COLO668 (cell line): ENCODE measurements around the gene STARD10.
A peak's percentile ranks its signal among the peaks of the same experiment; 100 is the strongest.

Experiments used
- DNase-seq: peaks from one replicate; lab custom pipeline; 2025; ENCODE audit not compliant: unreplicated experiment; lab: John Stamatoyannopoulos, UW

The STARD10 gene

DNA sequence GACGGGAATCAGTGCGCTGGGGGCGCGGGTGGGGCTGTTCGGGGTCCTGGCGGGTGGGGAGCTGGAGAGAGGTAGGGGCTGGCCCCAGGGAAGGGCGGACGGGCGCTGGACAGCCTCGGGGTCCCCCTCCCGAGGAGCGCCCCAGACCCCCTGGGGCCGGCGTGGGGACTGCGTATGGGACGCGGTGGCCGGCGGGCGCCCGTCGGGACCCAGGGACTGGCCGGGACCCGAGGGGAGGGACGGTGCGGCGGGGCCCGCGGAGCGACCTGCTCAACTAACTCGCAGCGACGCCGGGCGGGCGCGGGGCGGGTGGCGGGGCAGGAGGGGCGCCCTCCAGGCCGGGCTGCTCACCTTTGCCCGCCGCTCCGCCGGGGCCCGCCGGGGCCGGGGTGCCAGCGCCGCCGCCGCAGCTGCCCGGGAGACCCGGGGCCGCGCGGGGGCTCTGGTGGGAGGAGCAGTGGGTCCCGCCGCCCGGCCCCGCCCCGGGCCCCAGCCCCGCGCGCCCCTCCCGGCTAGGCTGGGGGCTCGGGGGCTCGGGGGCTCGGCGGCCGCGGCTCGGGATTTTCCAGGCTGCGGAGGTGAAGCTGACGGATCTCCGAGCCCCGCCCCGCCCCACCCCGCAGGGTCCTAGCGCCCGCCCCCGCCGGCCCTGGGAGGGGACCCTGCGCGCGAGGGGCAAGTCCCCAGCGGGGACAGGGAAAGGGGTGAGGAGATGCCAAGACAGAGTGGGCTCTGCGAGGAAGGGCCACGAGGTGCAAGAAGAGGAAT is 12.3 kb downstream of the STARD10 start:
- DNase-seq: peak; percentile 69

GRCh38 chr11:72781063-72781312 is 12.9 kb downstream of the STARD10 start:
- peak; percentile 44 for DNase-seq

DNA sequence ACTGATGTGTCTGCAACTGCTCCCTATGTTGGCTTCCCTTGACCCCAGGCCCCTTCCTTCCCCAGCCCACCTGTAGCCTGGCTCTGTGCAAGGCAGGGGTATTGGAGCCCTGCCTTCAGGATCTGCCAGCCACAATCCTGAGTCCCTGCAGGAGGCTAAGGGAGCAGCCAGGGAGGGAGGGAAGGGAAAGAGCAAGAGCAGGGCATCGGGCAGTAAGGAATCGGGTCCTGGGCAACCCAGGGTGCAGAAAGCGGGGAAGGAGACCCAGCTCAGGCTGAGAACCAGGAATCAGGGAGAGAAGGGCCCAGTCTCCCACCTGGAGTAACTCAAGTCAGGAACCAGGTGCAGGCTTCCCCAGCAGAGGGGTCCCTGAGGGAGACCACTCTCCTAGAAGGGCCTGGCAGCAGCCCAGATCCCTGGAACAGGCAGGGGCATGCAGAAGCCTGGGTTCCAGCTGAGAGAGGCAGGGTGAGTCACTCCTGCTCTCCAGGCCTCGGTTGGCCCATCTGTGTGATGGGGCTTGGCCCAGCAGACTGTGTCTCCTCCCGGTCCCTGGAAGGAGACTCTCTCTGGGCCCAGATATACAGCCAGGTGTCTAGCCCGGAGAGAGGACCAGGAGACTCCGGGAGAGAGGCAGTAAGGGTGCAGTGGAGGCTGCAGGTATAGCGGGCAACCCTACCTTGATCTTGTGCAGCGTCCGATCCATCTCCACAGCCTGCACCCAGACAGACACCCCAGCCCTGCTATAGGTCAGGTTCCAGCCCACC is 13.4 kb downstream of the STARD10 start:
- DNase-seq: no peak

DNA sequence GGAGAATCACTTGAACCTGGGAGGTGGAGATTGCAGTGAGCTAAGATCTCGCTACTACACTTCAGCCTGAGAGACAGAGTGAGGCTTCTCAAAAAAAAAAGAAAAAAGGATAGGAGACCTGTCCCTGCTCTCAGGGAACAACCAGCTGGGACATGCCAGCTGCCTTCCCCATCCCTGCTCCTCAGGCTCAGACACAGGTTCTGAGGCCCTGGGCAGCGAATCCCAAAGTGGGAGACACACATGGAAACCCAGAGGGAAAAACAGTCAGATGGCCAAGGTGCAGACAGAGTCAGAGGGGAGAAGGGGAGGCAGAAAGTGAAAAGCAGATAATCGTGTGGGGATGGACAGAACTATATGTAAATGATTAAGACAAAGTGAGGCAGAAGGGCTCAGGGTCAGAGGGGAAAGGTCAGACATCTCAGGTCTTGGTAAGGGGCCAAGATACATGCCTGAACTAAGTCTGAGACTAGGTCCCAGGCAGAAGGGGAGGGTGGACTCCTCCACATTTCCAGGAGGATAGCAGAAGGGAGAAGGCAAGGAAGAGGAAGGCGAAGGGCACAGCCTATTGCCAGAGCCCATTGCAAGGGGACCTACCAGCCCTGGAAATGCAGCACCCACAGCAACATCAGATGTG is 14.2 kb downstream of the STARD10 start:
- DNase-seq: no peak

DNA sequence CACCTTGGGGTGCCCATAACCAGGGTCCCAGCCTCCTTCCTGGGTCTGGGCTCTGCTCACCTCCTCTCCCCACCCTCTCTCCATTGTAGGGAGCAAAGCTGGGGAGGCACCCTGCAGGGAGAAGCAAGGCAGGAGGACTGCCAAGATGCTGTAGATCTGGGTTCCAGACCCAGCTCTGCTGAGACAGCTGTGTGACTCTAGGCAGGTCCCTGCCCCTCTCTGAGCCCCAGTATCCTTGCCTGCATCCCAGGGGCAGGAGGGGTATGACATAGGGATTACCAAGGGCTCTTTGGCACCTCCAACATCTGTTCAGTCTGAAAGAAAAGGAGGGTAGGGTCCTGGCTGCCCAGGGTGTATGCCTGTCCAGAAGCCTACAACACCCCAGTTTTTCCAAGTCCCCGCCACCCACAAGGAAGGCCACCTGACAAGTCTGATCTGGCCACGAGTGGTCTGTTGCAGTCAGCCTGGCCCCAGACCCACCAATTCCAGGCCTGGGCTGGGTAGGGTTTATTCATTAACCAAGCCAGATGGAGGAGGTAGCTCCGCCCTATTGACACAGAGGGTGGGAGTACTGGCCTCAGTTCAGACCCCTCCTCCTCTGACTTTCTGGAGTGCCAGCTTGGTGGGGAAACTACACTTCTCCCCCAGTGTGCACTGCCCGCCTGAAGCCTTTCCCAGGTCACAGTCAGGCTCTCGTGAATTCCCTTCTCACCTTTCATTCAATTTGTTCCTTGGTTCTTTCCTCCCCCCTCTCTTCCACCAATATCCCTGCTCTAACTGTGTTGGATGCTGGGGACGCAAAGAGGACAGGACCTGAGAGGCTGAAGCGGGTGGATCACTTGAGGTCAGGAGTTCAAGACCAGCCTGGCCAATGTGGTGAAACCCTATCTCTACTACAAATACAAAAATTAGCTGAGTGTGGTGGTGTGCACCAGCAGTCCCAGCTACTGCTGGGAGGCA is 15.0 kb downstream of the STARD10 start:
- DNase-seq: peak; percentile 46

DNA sequence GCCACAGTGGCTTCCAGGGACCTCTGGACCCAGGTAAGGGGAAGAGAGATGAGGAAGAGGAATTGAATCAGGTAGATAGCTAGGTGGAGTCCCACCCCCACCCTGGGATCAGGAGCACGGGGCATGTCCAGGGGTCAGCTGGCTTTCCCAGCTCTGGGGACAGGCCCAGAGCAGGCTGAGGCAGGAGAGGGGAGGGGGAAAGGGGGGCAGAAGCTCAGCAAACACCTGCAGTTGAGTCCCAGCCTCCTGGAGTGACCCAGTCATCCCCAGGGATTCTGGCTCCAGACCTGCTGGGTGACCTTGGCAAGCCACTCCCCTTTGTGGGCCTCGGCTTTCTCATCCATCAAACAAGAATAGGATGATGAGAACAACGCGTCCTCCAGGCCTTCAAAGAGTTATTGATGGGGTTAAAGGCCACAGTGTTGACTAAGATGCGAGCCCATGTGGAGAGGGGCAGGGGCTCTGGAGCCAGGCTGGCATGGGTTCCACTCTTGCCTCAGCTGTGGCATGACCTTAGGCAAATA is 16.0 kb downstream of the STARD10 start:
- peak; percentile 53 for DNase-seq

DNA sequence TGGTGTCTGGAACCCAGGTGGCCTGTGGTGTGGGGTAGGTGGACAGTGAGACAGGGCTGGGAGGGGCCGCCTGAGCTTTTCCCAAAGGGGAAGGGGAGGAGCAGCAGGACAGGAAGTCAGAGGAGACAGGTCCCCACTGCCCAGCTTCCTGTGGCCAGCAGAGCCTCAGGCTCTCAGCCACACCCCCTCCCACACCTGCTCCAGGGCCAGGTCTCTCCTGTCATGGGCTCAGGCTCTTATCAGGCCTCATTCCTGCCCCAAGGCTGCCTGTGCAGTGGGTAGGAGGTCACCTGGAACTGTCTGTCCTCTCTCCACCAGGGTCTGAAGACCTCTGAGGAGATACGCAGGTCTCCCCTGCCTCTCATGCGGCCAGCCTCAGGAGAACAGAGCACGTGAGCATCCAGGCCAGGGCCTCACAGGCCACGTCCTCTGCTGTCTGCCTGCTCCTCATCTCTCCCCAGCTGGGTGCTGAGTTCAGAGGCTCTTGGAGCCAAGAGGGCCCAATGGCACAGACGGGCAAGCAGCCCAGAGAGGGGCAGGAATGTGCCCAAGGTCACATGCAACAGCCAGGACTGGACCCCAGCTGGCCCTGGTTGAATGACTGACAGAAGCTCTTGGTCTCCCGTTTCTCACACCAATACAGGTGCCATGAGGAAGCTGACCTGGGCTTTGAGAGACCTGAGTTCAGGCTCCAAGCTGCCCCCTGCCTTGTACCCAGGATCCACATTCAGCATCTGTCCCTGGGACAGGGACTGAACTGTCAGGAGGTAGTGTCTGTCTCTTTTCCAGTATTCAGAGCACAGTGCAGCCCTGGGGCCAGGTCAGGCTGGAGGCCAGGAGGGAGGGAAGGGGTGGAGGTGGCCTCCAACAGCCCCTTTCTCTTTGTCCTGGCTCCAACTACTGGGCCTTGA is 16.7 kb downstream of the STARD10 start:
- peak; percentile 51 for DNase-seq

GRCh38 chr11:72776117-72776843 is 17.6 kb downstream of the STARD10 start:
- DNase-seq: no peak

- DNase-seq: no peak
Observed at GRCh38 chr11:72775288-72776110, 18.3 kb downstream of the STARD10 start.

GRCh38 chr11:72774499-72774898 is 19.3 kb downstream of the STARD10 start:
- DNase-seq: no peak

GRCh38 chr11:72773696-72774095 is 20.2 kb downstream of the STARD10 start:
- DNase-seq: no peak

GRCh38 chr11:72773291-72773690 is 20.6 kb downstream of the STARD10 start:
- peak; percentile 12 for DNase-seq

GRCh38 chr11:72772059-72772458 is 21.8 kb downstream of the STARD10 start:
- DNase-seq: no peak

GRCh38 chr11:72771507-72771906 is 22.3 kb downstream of the STARD10 start:
- DNase-seq: no peak

DNA sequence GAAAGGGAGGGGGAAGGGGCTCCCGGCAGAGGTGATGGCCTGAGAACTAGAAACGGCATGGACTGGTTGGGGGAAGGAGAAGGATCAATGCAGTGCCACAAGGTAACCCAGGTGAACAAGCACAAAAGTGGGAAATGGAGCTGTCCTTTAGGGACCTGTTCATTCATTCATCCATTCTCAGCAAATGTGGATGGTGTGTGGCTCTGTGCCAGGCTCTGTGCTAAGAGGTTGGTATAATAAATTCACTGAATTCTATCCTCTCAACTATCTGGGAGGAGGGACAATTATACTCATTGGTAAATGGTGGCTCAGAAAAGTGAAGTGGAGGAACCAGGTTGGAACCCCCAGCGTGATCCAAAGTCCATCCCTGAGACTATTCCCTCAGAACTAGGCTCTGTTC is 23.0 kb downstream of the STARD10 start:
- no peak for DNase-seq

DNA sequence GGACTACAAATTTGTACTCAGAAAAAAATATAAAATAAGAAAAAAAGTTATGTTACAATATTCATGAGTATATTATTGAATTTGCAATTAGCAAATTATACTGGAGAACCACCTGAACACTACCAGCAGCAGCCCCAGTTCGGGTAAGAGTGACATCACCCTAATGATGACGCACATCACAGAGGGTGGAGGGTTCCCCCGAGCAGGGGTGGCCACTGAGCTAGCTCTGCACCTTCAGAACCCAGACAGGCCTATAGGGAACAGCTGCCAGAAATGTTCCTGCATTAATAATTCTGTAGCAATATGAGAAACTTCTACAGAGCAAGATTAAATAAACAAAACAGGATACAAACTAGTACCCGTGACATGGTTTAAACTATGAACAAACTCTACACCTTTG is 24.2 kb downstream of the STARD10 start:
- no peak for DNase-seq

DNA sequence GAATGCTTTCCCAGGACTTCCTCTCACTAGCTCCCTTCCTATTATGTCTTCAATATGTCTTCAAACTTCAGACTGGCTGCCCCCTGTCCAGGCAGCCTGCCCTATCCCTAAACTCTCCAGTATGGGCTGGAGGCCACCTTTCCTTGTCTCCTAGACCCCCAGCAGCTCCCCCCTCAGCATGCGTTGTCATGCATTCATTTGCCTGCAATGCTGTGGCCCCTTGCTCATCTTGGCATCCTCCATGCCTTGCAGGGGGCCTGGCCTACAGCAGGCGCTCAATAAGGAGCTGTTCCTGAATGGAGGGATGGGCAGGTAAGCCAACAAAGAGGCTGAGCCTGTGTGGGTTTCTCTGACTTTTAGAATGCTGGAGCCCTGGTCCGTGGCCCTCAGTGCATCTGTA is 25.3 kb downstream of the STARD10 start:
- no peak for DNase-seq
